DND-41 (cell line): ENCODE data around the gene TGM4.

Experiments used
- ATAC-seq: fragments of 200-7000 bp; cut with Tn5 transposase; 3 replicates; pipeline ENCODE4 v1.9.1; 2021; ENCODE audit warnings: low read depth; ENCODE audit not compliant: insufficient read depth
- DNase-seq: peaks from one replicate; pipeline ENCODE4 v3.0.0-alpha.2; 2020
- H2AFZ ChIP-seq: 2 replicates; pipeline ENCODE4 v1.6.0; 2012; ENCODE audit warnings: low read depth, low read length
- H3K27ac ChIP-seq: 2 replicates; pipeline ENCODE4 v1.5.1; 2012; ENCODE audit warnings: low read length, inconsistent platforms
- H3K27me3 ChIP-seq: fragments of 200-600 bp; sonication (generic); 2 replicates; pipeline ENCODE4 v1.6.0; 2012; ENCODE audit warnings: low read length, mild to moderate bottlenecking, inconsistent platforms; ENCODE audit not compliant: insufficient read depth, poor library complexity
- H3K36me3 ChIP-seq: 2 replicates; pipeline ENCODE4 v1.5.1; 2012; ENCODE audit warnings: low read length, inconsistent platforms; ENCODE audit not compliant: insufficient read depth
- H3K4me1 ChIP-seq: 2 replicates; pipeline ENCODE4 v1.5.1; 2012; ENCODE audit warnings: mild to moderate bottlenecking, low read length; ENCODE audit not compliant: insufficient read depth
- H3K4me2 ChIP-seq: 2 replicates; pipeline ENCODE4 v1.6.0; 2012; ENCODE audit warnings: mild to moderate bottlenecking, moderate library complexity, low read length, inconsistent platforms; ENCODE audit not compliant: insufficient read depth
- H3K4me3 ChIP-seq, 2 experiments: fragments of 200-600 bp in 1 of 2; shearing (Covaris generic) in 1 of 2; 2 replicates each; pipeline ENCODE4 v1.5.1; 2012 to 2016; ENCODE audit warnings: inconsistent platforms in 2 of 2, low read length in 2 of 2, mild to moderate bottlenecking in 2 of 2, low read depth in 1 of 2, moderate library complexity in 1 of 2
- H3K79me2 ChIP-seq: 2 replicates; pipeline ENCODE4 v1.6.0; 2012; ENCODE audit warnings: low read length, inconsistent platforms; ENCODE audit not compliant: insufficient read depth
- H3K9ac ChIP-seq: 2 replicates; pipeline ENCODE4 v1.6.0; 2012; ENCODE audit warnings: low read depth, mild to moderate bottlenecking, inconsistent platforms, low read length, moderate library complexity
- H3K9me3 ChIP-seq: 2 replicates; pipeline ENCODE4 v1.5.1; 2012; ENCODE audit warnings: low read length, moderate library complexity, mild to moderate bottlenecking, inconsistent platforms; ENCODE audit not compliant: insufficient read depth, severe bottlenecking
- H4K20me1 ChIP-seq: 2 replicates; pipeline ENCODE4 v1.6.0; 2012; ENCODE audit warnings: low read length; ENCODE audit not compliant: insufficient read depth
- CTCF ChIP-seq: IDR thresholded peaks from 2 replicates; pipeline ENCODE4 v1.5.1; 2012; ENCODE audit warnings: borderline replicate concordance, low read length, moderate library complexity, mild to moderate bottlenecking; ENCODE audit not compliant: poor library complexity, severe bottlenecking; ENCODE audit errors: extremely low read depth
- EZH2 ChIP-seq: IDR thresholded peaks from 3 replicates; pipeline ENCODE4 v1.6.1; 2012; ENCODE audit warnings: borderline replicate concordance, low read depth, mild to moderate bottlenecking, moderate library complexity, low read length, inconsistent platforms; ENCODE audit not compliant: severe bottlenecking

The TGM4 gene

GRCh38 chr3:44961888-44962287, 87.5 kb downstream of the TGM4 start:
- H3K79me2 ChIP-seq: peaks cover 55% of the 10 kb centered on the region
- H4K20me1 ChIP-seq: peaks cover 47% of the 10 kb centered on the region
- H3K4me3 ChIP-seq: no peak overlapping the region
- DNase-seq (no peak), ATAC-seq (no peak)
- H3K36me3 ChIP-seq: peaks cover 24% of the 10 kb centered on the region
- H3K27me3 ChIP-seq: no peaks in the 10 kb centered on the region
- H3K9me3 ChIP-seq: no peaks in the 10 kb centered on the region
- H3K4me2 ChIP-seq: no peak overlapping the region
- no peaks in the 10 kb centered on the region for H3K4me1 ChIP-seq
- H2AFZ ChIP-seq: no peak overlapping the region
- H3K9ac ChIP-seq: no peak overlapping the region
- TF ChIP-seq CTCF: no peak
- no peak for TF ChIP-seq EZH2
- no peak overlapping the region for H3K27ac ChIP-seq

- ATAC-seq (no peak), DNase-seq (no peak)
- Histone ChIP-seq H3K9ac (no peak overlapping the region), H2AFZ (no peak overlapping the region), H3K4me1 (no peaks in the 10 kb centered on the region), H3K4me2 (no peak overlapping the region), H3K79me2 (peaks cover 61% of the 10 kb centered on the region), H4K20me1 (peaks cover 47% of the 10 kb centered on the region), H3K4me3 (no peak overlapping the region), H3K36me3 (peaks cover 16% of the 10 kb centered on the region), H3K27ac (no peak overlapping the region), H3K9me3 (no peaks in the 10 kb centered on the region), H3K27me3 (no peaks in the 10 kb centered on the region)
- no peak for TF ChIP-seq EZH2
- no peak for TF ChIP-seq CTCF
Observed at GRCh38 chr3:44962621-44963393, 88.4 kb downstream of the TGM4 start.

- Histone ChIP-seq H3K9ac (no peak overlapping the region), H2AFZ (no peak overlapping the region), H3K79me2 (peaks cover 71% of the 10 kb centered on the region), H3K4me2 (no peak overlapping the region), H3K36me3 (peaks cover 8% of the 10 kb centered on the region), H4K20me1 (peaks cover 50% of the 10 kb centered on the region), H3K4me1 (no peaks in the 10 kb centered on the region), H3K27ac (no peak overlapping the region), H3K4me3 (no peak overlapping the region), H3K9me3 (no peaks in the 10 kb centered on the region), H3K27me3 (no peaks in the 10 kb centered on the region)
- ATAC-seq (no peak), DNase-seq (no peak)
- TF ChIP-seq EZH2 (no peak), CTCF (no peak)
Observed at GRCh38 chr3:44963571-44964325, 89.3 kb downstream of the TGM4 start.
